Stimulated activated CD8-positive, alpha-beta memory T cell treated with anti-CD3 and anti-CD28 coated beads, Interleukin-12 subunit alpha, Interleukin-12 subunit beta, amount 100 ng/mL, for 4 hours (primary cell): ENCODE results near the gene MRPL50.

Source experiments
- DNase-seq: peaks from one replicate; pipeline ENCODE4 v3.0.0-alpha.2; 2020; ENCODE audit warnings: low read depth

Gene MRPL50

DNA sequence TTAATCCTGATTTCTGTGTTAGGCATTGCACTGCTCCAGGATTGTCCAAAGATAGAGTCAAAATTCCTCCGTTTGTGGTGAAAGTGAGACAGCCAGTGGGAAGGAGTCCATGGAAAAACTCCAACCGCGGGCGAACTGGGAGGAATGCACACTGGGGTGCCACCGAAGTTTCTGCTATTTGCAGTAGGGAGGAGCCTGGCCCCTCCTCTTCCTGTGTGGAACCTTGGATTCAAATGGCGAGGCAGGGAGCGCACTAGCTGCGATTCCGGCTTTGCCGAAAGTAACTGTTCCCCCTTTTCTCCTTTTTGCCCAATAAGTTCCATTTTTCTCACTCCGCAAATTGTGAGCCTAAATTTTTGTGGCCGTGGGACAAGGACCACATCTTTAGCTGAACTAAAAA, 22.9 kb downstream of the MRPL50 start:
- no peak for DNase-seq

DNA sequence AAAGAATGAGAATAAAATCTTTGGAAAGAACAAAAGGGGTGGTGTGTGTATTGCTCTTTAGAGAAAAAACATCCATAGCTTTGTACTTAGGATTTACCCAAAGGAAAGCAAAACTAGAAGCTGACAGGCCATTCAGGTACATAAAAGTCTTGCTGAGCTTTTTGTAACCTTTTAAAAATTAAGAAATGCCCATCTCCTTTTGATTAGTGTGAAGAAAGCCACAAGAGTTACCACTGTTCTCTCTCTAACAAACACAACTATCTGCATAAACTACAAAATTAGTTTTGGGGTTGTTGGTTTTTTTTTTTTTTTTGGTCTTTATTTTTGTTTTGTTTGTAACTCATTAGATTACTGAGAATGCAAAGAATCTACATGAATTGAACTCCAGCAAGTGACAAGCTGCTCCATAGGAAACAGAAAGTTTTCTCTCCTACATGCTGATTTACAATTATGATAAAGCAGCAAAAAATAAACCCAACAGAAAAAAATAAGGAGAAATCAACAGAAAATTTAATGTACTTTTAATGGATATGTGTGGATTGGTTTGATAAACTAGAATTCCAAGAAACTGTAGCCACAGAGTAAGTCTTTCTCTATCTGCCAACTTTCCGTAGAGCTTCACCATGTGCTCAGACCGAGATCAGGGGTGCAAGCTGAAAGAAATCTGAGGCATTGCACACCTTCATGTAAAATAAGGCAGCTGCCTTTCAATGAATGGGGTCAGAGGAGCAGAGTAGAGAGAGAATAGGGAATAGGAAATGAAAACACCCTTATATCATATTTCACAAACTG, 25.9 kb downstream of the MRPL50 start:
- no peak for DNase-seq

DNA sequence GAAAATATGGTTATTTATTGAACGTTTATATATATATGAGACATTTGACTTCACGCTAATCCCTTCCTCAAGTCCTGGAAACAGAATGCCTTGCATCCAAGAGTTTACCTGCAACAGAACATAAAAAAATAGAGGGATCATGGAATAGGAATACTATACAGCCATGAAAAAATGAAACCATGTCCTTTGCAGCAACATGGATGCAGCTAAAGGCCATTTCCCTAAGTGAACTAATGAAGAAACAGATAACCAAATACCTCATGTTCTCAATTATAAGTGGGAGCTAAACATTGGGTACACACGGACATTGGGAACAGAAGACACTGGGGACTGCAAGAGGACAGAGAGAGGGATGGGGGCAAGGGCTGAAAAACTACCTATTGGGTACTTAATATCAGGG, 26.6 kb downstream of the MRPL50 start:
- no peak for DNase-seq

DNA sequence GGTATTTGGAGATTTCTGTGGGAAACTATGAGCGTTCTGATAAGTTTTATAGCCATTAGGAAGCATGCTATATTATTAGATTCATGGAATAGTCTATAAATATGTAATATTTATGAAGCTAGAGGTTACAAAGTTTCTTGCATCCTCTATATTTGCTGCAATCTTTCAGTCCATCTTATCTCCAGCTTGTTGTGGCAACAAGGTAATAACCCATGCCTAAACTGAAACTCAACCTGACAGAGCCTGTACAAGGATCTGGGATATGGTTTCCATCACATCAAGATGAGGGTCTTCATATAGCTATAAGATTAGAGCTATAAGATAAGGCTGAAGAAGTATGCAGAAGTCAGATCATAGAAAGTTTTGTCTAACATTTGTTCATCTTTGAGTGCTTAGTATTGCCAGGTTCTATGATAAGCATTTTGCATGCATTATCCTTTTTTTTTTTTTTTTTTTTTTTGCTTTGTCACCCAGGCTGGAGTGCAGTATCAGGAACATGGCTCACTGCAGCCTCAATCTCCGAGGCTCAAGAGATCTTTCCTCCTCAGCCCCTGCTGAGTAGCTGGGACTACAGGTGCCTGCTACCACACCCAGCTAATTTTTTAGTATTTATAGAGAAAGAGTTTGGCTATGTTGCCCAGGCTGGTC, 28.4 kb downstream of the MRPL50 start:
- DNase-seq = no peak

DNA sequence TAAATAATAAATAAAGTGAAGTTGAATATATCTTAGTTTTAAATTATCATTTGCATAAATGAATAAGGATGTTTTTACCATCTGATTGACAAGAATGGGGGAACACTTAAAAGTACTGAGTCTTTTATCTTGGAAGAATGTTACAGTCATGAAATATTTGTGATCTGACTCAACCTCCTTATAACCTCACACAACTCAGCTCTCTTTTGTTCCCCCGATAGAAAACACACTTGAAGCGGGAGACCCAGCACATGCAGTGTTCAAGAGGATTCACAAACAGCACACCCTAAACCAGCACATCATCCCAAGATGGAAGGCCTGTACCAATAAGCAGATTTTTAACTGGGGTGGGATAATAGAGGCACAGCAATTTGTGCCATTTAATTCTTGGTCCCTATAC, 29.1 kb downstream of the MRPL50 start:
- no peak for DNase-seq

DNA sequence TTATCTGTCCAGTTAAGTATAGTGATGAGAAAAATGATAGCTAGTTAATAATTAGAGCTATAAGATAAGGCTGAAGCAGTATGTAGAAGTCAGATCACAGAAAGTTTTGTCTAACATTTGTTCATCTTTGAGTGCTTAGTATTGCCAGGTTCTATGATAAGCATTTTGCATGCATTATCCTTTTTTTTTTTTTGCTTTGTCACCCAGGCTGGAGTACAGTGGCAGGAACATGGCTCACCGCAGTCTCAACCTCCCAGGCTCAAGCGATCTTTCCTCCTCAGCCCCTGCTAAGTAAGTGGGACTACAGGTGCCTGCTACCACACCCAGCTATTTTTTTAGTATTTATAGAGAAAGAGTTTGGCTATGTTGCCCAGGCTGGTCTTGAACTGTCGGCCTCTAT, 31.1 kb downstream of the MRPL50 start:
- no peak for DNase-seq

DNA sequence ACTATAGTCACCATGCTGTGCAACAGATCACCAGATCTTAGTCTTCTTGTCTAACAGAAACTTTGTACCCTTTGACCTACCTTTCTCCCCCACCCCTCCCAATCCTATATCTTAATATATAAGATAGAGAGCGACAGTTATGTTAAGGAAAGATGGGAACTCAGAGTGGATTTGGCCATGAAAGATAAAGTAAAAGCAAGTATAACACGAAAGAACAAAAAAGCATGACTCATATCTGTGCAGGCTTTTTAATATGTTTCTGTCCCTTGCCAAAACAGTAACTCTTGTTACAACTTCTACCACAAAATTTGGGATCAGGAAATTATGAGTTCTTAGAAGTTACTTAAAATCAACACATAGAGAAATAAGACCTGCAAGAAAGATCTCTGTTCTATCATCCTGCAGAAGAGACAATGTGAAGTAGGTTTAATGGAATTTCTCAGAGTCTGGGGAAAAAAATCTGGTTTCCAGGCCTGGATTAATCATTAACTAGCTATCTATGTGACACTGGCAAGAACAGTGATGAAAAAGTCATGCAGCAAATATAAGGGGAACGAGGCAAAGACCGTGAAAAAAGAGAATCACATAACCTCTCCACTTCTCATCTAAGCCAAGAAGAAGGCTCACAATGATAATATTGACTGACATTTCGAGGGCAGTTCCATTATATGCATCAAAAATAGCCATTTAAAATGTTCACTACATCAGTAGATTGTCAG, 32.2 kb downstream of the MRPL50 start:
- DNase-seq = no peak

DNA sequence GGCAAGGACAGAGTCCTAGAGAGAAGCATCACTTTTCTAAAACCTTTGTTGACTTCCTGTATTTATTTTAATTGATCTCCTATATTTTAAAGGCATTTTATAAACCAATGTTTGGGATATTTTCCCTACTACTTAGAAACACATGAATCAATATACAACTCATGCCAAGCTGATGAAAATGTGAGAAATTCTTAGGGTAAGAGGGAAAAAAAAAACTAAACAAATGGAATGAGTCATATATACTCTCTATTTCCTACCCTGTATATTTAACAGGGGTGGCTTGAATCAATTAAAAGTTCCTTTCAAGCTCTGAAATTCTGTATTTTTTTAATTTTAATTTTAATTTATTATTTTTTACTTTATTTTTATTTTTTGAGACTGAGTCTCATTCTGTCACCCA, 33.2 kb downstream of the MRPL50 start:
- no peak for DNase-seq

DNA sequence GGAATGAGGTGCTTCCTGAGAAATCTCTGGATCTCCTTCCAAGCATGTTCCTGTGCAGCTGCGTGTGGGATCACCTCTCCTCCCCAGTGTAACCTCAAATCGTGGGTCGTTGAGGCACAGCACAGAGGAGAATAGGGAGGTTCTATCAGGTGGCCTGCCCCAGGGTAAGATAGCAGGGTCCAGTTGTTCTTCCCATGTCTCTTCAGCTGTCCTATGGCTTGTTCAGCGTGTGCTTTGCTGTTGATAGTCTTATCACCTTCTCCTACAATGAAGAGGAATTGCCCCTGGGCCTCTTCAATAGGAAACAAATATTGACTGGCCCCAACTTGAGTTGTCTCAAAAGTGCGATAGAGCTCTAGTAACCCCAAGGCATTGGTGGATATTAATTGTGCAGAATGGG, 36.0 kb downstream of the MRPL50 start:
- no peak for DNase-seq

DNA sequence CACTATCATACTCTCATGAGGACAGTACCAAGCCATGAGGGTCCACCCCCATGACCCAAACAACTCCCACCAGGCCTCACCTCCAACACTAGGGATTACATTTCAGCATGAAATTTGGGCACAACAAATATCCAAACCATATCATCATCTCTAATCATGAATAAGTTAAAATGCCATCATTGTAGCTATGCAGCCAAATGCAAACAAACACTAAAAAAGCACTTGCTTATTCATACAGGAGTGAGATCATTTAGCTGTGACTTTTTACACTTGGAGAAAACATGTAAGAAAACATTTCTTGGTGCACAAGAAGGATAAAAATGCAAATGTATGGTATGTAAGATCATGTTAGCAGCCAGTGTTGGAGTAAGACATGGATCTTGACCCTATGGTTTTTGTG, 37.8 kb downstream of the MRPL50 start:
- no peak for DNase-seq

DNA sequence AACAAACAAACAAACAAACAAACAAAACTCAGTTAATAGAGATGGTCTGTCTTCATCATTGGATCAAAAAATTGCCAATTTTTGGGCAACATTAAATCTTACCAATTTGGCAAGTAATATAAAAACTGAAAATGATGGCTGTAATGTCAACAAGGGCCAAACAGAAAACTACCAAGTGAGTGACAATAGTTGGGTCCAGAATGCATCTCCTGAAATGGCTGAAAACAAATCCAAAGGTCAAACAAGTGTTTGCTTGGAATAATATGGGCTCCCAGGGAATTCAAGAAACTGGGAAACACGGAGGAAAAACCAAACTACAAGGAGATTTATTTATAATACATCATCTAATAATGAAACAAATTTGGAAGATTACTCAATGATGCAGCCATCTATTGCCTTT, 38.7 kb downstream of the MRPL50 start:
- no peak for DNase-seq

DNA sequence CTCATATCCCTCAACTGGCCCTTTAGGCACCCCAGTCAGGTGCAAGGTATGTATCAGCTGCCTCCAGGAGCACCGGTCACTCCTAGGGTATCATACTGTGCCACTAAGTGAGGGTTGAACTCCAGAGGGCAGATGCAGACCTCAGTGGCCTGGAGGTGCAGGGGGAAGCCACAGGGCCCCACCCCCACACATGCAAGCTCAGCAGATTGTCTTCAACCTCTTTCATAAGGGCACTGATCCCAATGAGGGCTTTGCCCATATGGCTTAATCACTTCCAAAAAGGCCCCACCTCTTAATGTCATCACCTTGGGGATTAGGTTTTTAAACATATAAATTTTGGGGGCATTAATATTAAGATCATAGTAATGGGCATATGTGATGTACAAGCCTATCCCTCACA, 41.8 kb downstream of the MRPL50 start:
- no peak for DNase-seq

DNA sequence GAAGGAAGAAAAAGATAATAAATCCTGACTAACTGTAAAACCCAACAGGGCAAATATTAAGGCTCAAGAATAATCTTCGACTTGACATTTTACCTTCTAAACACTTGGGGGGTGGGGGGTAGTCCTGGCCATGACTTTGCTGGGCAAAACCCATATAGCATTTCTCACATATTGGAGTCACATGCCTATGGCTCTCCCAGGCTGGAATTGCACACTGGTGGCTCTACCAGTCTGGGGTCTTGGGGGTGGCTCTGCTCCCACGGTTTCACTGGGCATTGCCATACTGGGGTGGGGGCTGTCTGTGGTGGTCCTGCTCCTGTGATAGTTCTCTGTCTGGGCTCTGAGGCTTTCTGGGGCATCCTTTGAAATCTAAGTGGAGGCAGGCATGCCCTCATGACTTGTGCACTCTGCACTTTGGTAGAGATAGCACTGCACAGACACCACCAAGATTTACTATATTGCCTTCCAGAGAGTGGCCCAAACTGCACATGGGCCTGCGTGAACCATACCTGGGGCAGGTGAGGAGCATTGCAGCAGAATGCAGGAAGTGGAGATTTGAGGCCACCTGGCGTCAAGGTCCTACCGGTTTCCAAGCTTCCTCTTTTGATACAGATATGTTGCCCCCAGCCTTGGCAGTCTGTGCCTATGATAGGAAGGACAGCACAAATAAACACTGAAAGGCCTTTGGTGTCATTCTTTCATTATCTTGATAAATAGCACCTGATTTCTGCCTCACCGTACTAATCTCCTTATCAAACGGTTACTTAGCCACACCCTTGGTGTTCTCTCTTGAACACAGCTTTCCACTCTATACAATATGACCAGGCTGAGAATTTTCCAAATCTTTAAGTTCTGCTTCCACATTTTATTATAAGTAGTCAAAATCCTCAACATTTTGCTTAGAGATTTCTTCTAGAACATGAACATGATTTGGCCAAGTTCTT, 43.4 kb downstream of the MRPL50 start:
- DNase-seq = no peak

DNA sequence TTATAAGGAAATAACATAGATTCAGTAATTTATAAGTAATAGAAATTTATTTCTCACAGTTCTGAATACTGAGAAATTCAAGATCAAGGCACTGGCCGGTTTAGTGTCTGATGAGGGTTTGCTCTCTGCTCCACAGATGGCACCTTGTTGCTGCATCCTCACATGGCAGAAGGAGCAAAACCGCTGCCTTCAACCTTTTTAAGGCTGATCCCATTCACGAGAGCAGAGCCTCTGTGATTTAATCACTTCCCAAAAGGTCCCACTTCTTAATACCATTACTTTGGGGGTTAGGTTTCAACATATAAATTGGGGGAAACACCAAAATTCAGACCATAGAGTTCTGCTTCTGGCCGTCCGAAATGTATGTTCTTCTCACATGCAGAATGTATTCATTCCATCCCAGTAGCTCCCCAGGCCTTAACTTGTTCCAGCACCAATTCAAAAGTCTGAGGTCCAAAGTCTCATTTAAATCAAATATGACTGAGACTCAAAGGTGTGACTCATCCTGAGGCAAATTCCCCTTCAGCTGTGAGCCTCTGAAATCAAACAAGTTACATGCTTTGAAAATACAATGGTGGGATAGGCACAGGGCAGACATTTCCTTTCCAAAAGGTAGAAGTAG, 44.2 kb downstream of the MRPL50 start:
- no peak for DNase-seq

DNA sequence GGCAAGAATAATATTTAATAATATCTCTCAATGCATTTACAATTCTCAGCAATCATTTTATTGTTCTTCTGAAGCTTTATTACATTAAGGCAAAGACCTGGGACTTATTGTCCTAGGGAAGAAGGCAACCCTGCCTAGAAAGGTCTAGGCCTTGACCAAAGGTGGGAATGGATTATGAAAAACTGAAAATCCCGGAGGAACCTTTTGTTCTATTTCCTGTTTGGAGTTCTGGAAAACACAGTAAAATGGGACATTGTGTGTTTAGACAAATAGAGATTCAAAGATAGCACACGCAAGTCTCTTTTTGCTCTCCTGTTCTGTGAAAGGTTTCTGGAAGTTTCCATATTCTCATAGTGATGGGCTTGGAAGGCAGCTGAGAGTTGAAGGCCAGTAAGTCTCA, 44.7 kb downstream of the MRPL50 start:
- no peak for DNase-seq

DNA sequence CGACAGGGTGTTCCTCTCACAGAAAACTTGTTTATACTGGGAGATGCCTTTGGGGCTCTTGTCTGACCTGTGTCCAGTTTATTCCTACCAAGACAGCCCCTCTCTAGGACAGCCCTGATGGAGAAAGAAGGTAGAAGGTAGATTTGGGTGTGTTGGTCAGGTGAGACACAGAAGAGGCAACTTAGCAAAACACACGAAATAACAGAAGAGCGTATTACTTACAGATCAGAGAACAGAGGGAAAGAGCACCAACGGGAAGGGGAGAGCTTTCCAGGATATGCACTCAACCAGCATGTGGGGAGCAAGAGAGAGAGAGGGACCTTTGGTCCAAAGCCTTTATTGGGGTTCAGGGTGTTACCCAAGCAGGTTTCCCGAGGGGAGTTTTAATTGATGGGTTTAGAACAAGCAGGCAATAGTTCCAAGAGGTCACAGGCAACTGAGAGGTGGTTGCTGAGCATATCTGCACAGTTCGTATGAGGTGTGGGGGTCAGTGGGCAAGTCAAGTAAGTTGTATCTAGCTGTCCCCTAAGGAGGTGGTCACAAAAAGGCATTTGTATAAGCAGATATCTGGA, 45.4 kb downstream of the MRPL50 start:
- no peak for DNase-seq

DNA sequence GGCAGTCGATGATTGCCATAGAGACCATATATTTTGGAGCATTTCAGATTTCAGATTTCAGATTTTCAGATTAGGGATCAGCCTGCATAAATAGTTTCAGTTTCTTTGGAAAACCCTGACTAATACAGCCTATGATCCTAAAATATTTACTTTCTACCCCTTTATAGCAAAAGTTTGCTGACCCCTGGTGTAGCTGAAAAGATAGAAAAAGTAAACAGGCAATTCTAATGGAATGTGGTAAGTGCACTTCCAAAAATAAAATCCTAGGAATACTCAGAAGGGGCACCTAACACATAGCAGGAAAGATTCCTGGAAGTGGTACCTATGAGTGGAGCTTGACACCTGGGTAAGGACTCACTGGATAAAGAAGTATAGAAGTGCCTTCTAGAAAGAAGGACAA, 48.1 kb downstream of the MRPL50 start:
- DNase-seq = no peak

DNA sequence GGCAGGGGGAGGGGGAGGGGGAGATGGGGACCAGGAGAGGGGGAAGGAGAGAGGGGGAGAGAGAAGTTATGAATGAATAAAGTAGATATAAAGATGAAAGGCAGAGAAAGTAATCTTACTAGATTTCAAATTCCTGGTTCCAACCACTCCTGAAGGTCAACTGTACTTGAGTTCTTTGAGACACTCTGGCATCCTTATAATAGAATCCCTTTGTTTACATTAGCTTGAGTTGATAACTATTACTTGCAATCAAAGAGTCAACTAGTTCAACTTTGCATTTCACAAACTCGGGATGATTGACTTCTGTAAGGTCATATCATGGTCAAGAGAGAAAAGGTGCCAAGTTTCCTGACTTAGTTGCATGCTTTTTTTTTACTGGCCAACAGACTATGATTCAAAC, 55.8 kb downstream of the MRPL50 start:
- DNase-seq = no peak

DNA sequence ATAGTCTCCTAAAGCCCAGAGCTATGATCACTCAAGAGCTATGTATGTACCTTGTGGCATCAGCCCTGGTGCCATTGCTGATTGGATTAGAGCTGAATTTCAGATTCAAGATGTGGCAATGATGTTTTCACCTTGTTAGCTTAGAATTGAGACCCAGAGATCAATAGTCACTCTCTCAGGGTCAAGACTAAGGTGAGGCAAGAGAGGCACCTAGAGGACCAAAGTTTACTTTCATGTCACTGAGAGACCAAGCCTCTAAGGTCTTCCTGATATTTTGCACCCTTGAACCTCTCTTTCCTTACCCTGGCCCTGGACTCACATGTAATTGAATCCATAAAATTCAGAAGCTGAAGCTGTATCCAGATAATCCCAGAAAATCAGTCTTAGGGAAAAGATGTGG, 56.5 kb downstream of the MRPL50 start:
- DNase-seq = no peak
